Left renal cortex interstitium (tissue), 4 donors: Measurements from ENCODE around the gene CRTC2. TPM values are rescaled to one million over a fixed set of nuclear protein-coding genes. Genes with fewer than 3 reads are reported as not detected.

Source experiments
- DNase-seq, 4 donors: peaks; one replicate each; pipeline ENCODE4 v3.0.0-alpha.2; 2013; ENCODE audit warnings: low read depth in 4 of 4, low spot score in 2 of 4, missing footprints in 1 of 4
- polyA plus RNA-seq, 4 donors: library from polyadenylated mRNA; unstranded; fragments of 120-200 nt; gene quantifications; one replicate each; pipeline ENCODE4 v1.2.1, GENCODE V29; 2013; ENCODE audit not compliant: insufficient read length in 4 of 4

Gene CRTC2
- polyA plus RNA-seq, 4 donors, result 29.1 to 68.2 (median 47.7) TPM

- no peak for DNase-seq
Observed at GRCh38 chr1:153976819-153977249, 18.4 kb upstream of the CRTC2 start.

- DNase-seq, result no peak
Observed at GRCh38 chr1:153973525-153973924, 15.1 kb upstream of the CRTC2 start.

DNA sequence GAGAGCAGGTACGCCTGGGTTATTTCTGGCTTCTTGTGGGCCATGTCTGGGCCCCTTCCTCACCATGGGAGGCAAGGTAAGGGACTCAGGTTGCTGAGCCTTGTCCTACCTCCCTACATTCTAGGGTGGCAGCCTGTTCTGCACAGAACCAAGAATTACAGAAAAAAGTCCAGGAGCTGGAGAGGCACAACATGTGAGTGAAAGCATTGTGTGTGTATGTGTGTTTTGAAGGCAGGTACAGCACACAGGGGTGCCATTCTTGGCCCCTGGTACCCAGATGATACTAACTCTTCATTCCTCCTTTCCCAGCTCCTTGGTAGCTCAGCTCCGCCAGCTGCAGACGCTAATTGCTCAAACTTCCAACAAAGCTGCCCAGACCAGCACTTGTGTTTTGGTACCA is 14.7 kb upstream of the CRTC2 start:
- no peak for DNase-seq

GRCh38 chr1:153970346-153970745 is 11.9 kb upstream of the CRTC2 start:
- no peak for DNase-seq

DNA sequence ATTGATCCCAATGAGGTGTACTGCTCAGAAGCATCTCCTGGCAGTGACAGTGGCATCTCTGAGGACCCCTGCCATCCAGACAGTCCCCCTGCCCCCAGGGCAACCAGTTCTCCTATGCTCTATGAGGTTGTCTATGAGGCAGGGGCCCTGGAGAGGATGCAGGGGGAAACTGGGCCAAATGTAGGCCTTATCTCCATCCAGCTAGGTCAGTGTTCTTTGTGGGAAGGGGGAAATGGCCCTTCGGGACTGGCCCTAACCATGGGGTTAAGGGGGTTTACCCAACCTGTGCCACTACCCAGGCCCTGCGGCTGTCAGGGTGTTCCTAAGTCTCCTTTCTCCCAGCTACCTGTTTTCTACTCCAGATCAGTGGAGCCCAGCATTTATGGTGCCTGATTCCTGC is 10.6 kb upstream of the CRTC2 start:
- DNase-seq, result no peak

GRCh38 chr1:153968408-153968807 is 10.0 kb upstream of the CRTC2 start:
- DNase-seq, result peak in 1 of 4 donors; percentile 16

GRCh38 chr1:153968000-153968363 is 9.6 kb upstream of the CRTC2 start:
- no peak for DNase-seq

GRCh38 chr1:153967107-153967999 is 8.9 kb upstream of the CRTC2 start, which contains the start of gene CREB3L4:
CREB3L4 (plus strand) TSS chr1:153967902; CDS start chr1:153968526, 624 bp downstream.
- DNase-seq, result peak; percentile 89 to 97 (median 92)

DNA sequence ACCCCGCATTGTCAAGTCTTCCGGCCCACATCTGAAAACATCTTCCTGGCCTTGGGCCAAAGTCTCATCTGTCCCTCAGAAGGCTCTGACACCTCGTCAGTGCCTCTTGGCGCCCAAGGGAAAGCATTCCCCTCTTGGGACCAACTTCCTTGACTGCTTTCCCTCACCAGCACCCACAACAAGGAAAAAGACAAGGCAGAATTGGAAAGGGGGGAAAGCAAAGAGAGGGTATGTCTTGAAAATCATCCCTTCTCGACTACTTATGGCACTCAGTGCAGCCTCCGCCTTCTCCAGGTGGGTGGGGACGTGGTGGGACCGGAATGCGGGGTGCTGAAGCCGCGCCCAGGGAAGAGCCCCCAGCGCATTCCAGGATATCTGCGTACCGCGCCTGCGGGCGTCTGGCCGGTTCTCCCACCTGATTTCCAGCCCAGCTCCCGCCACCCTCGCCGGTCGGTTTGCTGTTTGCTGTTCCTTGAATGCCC is 5.5 kb upstream of the CRTC2 start:
- no peak for DNase-seq

DNA sequence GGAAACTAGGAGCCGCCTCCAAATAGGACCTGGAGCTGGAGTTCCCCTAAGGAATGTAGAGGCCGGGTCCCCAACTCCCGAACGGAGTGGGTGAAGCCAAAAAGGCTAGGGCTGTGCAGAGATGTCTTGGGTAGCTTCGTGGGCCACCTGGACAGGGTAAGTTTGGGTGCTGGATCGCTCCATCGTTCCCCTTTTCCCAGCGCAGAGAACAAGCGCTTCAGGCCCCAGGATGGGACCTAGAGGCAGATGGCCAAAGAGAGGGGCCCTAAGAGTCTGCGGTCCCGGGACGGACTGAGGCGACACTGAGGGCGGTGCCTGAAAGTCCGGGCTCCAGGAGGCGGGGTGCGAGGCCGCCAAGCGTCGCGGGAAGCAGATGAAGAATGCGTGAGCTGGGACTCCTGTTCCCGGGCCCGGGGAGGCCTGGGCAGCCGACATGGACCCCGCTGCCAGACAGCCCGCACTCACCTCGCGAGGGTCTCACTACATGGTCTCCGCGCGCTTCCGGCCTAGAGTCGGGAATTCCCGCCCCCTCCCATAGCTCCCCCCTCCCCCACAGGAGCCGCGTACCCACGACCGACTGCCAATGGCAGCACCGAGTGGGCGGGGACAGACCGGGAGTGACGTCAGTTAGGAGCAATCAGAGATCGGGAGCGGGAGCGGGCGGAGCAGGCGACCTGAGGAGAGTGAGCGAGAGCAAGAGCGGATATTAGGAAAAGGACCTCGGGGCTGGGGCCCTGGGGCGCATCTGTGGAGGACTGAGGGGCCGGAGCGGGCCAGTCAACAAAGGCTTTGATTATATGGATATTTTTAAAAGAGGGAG is 4.8 kb upstream of the CRTC2 start, which contains the start of gene SLC39A1:
Gene SLC39A1, minus strand, starts transcription at position 508 of the 820 bp plus-strand sequence. CDS start 822 bp downstream, outside the sequence.
- DNase-seq, result peak in 3 of 4 donors; percentile 95 to 97 (median 97)

GRCh38 chr1:153962088-153963029 is 3.9 kb upstream of the CRTC2 start:
- no peak for DNase-seq

DNA sequence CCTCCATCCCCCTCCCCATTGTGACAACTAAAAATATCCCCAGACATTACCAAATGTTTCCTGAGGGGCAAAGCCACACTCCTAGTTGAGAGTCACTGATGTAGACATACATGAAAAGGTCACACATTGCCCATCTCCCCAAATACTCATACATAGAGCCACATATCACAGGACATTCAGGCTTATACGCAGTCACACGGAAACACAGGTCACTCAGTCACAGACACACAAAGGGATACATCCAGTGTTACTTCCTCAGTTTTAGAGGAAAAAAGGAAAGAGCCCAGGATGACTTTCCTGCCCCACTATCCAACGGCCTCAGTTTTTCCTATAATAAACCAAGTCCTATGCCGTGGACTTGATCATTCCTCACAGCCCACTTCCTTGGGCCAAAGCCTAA is 3.0 kb upstream of the CRTC2 start:
- no peak for DNase-seq

DNA sequence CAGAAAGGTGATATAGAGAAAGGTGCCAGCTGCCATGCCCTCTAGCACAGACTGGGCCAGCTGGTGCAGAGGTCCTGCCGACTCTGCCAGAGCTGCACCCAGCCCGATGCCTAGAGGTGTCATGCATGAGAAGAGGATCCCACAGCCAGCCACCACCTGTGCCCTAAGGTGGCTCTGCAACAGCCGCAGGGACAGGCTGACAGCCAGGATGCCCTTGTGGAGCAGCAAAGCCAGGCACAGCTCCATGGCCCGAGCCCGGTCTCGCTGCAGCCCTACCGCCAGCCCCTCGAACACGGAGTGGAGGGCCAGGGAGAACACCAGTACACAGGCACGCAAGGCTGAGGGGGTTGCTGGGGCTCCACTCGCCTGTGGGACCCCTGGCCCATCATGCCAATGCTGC is 1.8 kb upstream of the CRTC2 start:
- DNase-seq, result no peak

DNA sequence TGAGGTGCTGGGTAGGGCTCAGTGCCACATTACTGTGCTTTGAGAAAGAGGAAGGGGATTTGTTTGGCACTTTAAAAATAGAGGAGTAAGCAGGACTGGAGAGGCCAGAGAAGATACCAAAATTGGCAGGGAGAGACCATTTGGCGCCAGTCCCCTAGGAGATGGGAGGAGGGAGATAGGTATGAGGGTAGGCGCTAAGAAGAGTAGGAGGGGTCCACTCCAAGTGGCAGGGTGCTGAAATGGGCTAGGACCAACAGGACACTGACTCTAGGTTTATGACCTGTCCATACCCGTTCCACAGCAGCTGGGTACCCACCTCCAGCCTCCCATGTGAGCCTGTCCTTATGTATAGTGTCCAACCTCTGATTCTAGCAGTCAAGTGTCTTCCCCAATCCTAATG is 1.0 kb upstream of the CRTC2 start:
- DNase-seq, result no peak

DNA sequence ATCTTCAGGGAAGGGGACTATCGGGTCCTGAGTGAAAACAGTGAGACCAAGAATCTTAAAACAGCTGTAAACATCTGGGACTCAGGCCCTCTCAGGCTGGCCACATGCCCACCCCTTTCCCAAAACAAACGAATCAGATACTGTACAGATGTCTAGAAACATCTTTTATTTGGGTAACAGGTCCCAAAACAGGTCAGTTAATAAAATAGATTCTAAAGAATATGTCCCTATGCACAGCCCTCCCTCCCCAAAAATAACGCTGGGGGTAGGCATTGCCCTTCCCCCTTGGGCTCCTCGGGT is 499 bp upstream of the CRTC2 start:
- no peak for DNase-seq

GRCh38 chr1:153957744-153958110 is 685 bp downstream of the CRTC2 start:
- DNase-seq, result no peak

- no peak for DNase-seq
Observed at GRCh38 chr1:153956997-153957715, 1.3 kb downstream of the CRTC2 start.

DNA sequence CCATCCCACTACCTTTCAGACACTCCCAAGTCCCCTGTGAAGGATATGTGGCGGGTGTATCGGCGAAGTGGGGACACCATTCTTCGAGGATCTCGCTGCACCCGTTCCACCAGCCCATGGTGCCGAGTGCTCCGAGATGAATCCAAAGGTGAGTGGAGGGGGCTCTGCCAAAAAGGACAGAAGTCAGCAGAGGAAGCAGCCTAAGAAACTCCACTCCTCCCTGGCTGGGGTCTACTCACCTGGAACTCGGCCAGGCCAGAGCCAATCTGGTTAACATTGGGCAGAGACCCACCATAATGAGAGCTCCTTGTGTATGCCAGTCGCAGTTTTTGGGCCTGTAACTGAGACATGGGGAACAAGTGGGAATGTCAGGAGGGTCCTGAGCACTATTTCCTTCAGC is 3.6 kb downstream of the CRTC2 start:
- DNase-seq, result no peak

DNA sequence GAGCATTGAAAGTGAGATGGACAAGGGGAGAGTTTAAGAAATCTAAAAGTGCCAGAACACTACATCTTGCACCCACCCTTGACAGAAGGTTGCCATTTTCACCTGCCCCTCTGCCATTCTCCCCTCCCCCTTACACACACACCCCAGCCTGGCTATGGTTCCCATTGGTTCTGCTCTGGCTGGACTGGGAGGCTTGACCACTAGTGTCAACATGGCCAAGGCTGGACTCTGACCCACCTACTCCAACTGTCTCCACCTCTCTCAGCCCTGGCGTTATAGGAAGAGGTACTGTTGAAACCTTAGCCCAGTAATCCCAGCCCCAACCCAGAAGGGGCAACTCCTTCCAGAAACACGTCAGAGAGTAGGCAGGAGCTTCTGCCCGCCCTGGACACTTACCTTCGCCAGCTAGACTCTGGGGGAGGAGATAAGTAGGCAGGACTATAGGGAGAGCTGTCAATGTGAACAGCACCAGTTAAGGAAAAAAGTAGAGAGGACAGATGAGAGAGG is 4.5 kb downstream of the CRTC2 start:
- no peak for DNase-seq

GRCh38 chr1:153951801-153952200 is 6.6 kb downstream of the CRTC2 start:
- DNase-seq, result no peak
